Activated CD4-positive, alpha-beta T cell treated with anti-CD3 and anti-CD28 coated beads, Interleukin-2, amount 10 ng/mL, durations not matched to agents 24 days and 14 days (primary cell): ENCODE data around the gene INCENP. TPM values are rescaled to one million over a fixed set of nuclear protein-coding genes. Genes with fewer than 3 reads are reported as not detected.

Experiments used
- DNase-seq: peaks from one replicate; pipeline ENCODE4 v3.0.0; 2022
- H3K27ac Mint-ChIP-seq: one replicate; pipeline ENCODE4 v1.8.0; 2022; ENCODE audit warnings: mild to moderate bottlenecking, mixed read lengths
- H3K27me3 Mint-ChIP-seq: one replicate; pipeline ENCODE4 v1.8.0; 2022; ENCODE audit warnings: mixed read lengths
- H3K36me3 Mint-ChIP-seq: one replicate; pipeline ENCODE4 v1.8.0; 2022; ENCODE audit warnings: low read depth, mild to moderate bottlenecking, mixed read lengths
- H3K4me1 Mint-ChIP-seq: one replicate; pipeline ENCODE4 v1.8.0; 2021; ENCODE audit warnings: mixed read lengths
- H3K4me3 Mint-ChIP-seq: one replicate; pipeline ENCODE4 v1.8.0; 2022; ENCODE audit warnings: mild to moderate bottlenecking, moderate library complexity, mixed read lengths
- H3K9me3 Mint-ChIP-seq: one replicate; pipeline ENCODE4 v1.8.0; 2021; ENCODE audit warnings: mixed read lengths
- intact Hi-C: fragments of 100-400 bp; cut with micrococcal nuclease; formaldehyde crosslinking; loops from one replicate; pipeline ENCODE4 v1.15.1; 2023
- total RNA-seq: library from RNA; stranded (reverse); gene quantifications from 2 replicates; pipeline ENCODE4 v1.2.3, GENCODE V29; 2022

Gene INCENP
- total RNA-seq, 1 donor from 2014 or later: 102 TPM

DNA sequence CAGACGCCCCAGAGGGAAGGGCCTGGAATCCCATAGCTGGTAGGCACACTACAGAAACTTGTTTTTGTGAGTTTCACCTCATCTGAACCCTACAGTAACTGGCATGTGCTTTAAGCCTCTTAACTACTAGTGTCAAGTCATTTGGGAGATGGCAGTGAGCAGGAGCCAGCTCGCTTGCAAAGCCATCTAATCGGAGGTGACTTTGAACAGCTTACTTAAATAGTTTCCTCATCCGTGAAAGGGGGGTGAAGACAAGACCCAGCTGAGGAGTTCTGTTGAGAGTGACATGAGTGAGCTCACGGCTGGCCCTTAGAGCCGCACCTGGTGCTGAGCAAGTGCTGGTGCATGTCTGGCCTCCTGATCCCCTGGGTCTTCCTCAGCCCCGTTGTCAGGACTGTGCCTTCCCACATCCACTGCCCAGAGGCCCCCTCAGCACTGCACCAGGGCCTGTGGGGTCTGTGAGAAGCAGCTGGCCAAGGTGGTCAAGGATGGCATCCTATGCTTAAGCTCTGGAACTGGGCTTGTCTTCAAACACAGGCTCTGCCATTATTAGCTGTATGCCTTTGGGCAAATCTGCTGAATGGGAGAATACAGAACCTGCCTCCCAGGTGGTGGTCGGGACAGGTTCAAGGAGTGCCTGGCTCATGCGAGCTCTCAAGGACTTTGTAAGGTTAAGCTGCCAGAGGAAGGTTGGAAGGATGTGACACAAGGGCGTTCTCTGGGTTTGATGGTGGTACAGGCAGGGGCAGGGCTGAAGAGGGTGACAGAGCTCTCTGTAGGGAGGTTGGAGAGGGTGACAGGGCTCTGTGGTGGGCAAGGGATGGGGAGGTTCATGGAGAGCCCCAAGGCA lies 27.3 kb downstream of the INCENP start:
- H3K4me3 Mint-ChIP-seq: no peak overlapping the region
- no peaks in the 10 kb centered on the region for H3K9me3 Mint-ChIP-seq
- intact Hi-C loops: no loop called here
- no peak for DNase-seq
- no peak overlapping the region for H3K27ac Mint-ChIP-seq
- H3K27me3 Mint-ChIP-seq: no peaks in the 10 kb centered on the region
- peaks cover 48% of the 10 kb centered on the region for H3K36me3 Mint-ChIP-seq
- no peaks in the 10 kb centered on the region for H3K4me1 Mint-ChIP-seq

DNA sequence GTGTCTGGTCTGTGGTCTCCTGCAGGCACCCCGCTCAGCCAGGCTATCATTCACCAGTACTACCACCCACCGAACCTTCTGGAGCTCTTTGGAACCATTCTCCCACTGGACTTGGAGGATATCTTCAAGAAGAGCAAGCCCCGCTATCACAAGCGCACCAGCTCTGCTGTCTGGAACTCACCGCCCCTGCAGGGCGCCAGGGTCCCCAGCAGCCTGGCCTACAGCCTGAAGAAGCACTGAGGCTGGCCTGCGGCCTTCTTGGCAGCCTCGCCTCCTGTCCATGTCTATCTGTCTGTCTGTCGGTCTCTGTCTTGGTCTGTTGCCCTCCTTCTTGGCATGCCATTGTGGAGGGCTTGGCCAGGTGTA lies 27.9 kb downstream of the INCENP start:
- Mint-ChIP-seq H3K27me3 (no peaks in the 10 kb centered on the region), H3K9me3 (no peaks in the 10 kb centered on the region), H3K27ac (no peak overlapping the region), H3K4me1 (no peaks in the 10 kb centered on the region), H3K36me3 (peaks cover 43% of the 10 kb centered on the region), H3K4me3 (no peak overlapping the region)
- no peak for DNase-seq
- intact Hi-C loops: no loop called here

DNA sequence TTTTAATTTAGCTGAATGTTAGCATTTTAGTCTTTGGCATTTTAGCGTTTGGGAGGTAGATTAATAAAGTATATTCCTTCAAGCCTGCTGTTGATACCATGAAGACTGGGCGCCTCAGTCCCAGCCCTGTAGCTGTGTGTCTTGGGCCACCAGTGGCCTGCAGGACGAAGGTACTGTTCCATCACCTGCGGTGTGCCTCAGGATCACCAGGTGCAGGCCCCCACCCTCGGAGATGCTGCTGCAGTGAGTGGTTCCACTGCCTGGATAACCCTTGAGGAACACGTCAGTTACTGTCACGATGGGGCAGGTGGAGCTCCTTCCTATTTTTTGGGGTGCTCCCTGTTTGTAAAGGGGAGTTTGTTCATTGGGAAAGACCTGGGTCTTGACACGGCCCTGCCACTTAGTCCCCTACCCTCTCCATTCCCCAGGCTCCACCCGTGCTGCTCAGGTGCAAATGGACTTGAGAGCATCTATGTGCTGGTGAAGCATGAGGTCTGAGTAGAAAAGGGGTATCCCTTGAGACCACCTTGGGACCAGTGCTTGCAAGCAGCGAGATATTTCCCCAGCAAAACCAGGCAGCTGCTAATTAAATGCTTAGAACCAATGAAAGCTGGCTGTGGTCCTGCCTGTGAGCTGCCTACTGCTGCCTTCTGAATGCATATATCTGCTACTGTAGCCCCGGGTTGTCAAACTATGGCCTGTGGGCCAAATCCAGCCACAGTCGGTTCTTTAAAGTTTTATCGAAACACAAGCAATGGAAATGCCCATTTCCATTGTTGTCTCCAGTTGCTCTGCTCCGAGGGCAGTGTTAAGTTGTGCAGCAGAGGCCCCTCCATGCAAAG lies 28.7 kb downstream of the INCENP start:
- Mint-ChIP-seq H3K36me3 (peaks cover 37% of the 10 kb centered on the region), H3K4me1 (no peaks in the 10 kb centered on the region), H3K4me3 (no peak overlapping the region), H3K27me3 (no peaks in the 10 kb centered on the region), H3K27ac (no peak overlapping the region), H3K9me3 (no peaks in the 10 kb centered on the region)
- DNase-seq: no peak
- intact Hi-C loops: no loop called here

DNA sequence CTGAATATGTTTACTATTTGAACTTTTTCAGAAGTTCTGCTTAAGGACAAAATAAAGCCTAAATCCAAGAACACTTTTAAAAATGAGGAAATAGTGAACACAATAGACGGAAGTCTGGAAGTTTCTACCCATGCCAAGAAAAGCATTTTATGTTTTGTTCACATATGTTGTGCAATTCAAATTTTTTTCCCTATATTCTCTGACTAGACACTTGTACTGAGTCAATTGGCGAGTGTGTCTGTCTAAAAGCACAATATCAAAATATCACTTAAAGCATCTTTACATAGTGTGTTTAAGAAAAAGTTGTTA lies 29.2 kb downstream of the INCENP start:
- H3K4me3 Mint-ChIP-seq: no peak overlapping the region
- H3K36me3 Mint-ChIP-seq: peaks cover 31% of the 10 kb centered on the region
- intact Hi-C loops: no loop called here
- no peaks in the 10 kb centered on the region for H3K4me1 Mint-ChIP-seq
- H3K27me3 Mint-ChIP-seq: no peaks in the 10 kb centered on the region
- H3K27ac Mint-ChIP-seq: no peak overlapping the region
- H3K9me3 Mint-ChIP-seq: no peaks in the 10 kb centered on the region
- DNase-seq: no peak

DNA sequence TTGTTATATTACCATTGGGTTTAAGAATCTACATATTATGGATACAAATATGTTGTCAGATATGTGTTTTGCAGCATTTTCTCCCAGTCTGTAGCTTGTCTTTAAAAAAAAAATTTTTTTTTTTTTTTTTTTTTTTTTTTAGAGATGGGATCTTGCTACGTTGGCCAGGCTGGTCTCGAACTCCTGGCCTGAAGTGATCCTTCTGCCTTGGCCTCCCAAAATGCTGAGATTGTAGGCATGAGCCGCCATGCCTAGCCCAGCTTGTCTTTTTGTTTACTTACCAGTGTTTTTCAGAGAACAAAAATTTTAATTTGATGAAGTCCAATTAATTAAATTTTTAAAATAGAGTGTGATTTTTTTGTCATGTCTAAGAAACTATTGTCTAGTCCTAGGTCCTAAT lies 29.8 kb downstream of the INCENP start:
- intact Hi-C loops: no loop called here
- peaks cover 30% of the 10 kb centered on the region for H3K36me3 Mint-ChIP-seq
- H3K27me3 Mint-ChIP-seq: no peaks in the 10 kb centered on the region
- H3K9me3 Mint-ChIP-seq: no peaks in the 10 kb centered on the region
- no peak overlapping the region for H3K27ac Mint-ChIP-seq
- no peak for DNase-seq
- no peaks in the 10 kb centered on the region for H3K4me1 Mint-ChIP-seq
- no peak overlapping the region for H3K4me3 Mint-ChIP-seq

DNA sequence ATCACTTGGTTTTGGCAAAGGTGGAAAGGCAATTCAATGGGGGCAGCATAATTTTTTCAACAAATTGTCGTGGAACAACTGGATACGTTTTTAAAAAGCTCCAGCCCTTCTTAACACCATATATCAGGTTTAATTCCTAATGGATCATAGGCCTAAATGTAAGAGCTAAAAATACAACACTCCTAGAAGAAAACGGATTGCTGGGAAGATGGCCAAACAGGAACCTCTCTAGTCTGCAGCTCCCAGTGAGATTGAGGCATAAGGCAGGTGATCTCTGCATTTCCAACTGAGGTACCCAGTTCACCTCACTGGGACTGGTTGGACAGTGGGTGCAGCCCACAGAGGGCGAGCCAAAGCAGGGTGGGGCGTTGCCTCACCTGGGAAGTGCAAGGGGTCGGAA lies 33.8 kb downstream of the INCENP start:
- Mint-ChIP-seq H3K4me3 (no peak overlapping the region), H3K9me3 (no peaks in the 10 kb centered on the region), H3K36me3 (peaks cover 12% of the 10 kb centered on the region), H3K27ac (no peak overlapping the region), H3K27me3 (peaks cover 32% of the 10 kb centered on the region), H3K4me1 (no peaks in the 10 kb centered on the region)
- DNase-seq: no peak
- intact Hi-C loops: no loop called here

DNA sequence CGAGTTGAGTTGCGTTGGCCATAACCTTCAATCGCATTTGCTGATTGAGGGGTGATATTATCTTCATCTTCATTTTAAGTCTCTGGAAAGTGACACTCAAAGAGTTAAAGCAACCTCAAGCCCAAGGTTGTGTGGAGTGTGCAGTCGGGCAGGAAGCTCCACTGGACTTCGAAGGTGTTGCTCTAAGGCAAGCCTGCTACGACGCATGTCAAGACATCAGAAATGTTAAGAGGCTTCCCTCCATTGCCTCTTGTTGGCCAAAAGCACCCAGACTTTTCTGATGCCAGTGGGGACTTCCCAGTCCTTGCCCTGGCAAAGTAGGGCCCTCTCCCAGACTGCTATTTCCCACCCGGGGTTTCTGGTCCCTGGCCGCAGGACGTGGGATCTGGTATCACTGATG lies 42.6 kb downstream of the INCENP start:
- Mint-ChIP-seq H3K4me1 (peaks cover 1% of the 10 kb centered on the region), H3K9me3 (no peaks in the 10 kb centered on the region), H3K36me3 (no peaks in the 10 kb centered on the region)

DNA sequence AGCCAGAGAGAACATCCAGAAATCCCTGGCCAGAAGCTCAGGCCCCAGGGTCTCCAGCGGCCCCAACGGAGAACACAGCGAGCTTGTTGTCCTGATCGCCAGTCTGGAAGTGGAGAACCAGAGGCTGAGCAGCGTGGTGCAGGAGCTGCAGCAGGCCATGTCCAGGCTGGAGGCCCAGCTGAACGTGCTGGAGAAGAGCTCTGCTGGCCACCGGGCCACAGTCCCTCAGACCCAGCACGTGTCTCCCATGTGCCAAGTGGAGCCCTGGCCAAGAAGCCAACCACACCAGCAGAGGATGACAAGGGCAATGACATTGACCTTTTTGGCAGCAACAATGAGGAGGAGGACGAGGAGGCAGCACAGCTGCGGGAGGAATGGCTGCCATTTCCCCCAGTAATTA lies 45.6 kb downstream of the INCENP start:
- H3K36me3 Mint-ChIP-seq: no peaks in the 10 kb centered on the region
- H3K4me3 Mint-ChIP-seq: no peak overlapping the region
- DNase-seq: no peak
- peaks cover 36% of the 10 kb centered on the region for H3K27me3 Mint-ChIP-seq
- H3K27ac Mint-ChIP-seq: no peak overlapping the region
- peaks cover 4% of the 10 kb centered on the region for H3K4me1 Mint-ChIP-seq
- no peaks in the 10 kb centered on the region for H3K9me3 Mint-ChIP-seq
- intact Hi-C loops: no loop called here

More for the DNA sequence above, 42.6 kb downstream of the INCENP start:
- peaks cover 34% of the 10 kb centered on the region for H3K27me3 Mint-ChIP-seq
- no peak overlapping the region for H3K4me3 Mint-ChIP-seq
- no peak overlapping the region for H3K27ac Mint-ChIP-seq
- no peak for DNase-seq
- intact Hi-C loops: no loop called here

DNA sequence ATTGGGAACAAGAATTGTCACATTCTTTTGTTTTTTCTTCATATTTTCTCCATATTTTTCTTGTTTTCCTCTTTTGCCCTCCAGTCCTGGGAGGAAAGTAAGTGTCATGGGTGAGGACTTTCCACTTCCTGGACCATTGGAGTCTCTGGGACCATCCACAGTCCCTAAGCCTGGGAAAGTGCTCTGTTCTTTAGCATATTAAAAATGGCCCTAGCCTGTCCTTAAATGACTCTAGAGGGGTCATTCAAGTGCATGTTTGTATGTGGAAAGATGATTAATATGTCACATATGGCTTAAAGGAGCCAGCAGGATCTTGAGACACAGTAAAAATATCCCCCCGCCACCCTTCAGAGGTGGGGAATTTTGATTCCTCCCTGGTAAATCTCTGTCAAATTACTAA lies 46.1 kb downstream of the INCENP start:
- Mint-ChIP-seq H3K9me3 (no peaks in the 10 kb centered on the region), H3K27me3 (peaks cover 36% of the 10 kb centered on the region), H3K4me1 (peaks cover 4% of the 10 kb centered on the region), H3K4me3 (no peak overlapping the region), H3K27ac (no peak overlapping the region), H3K36me3 (no peaks in the 10 kb centered on the region)
- intact Hi-C loops: loop anchor here (2.0 to 5.0 kb wide), 2 partner anchors 39 to 157 kb away; partner anchors contain the start of gene SCGB2A1
- DNase-seq: no peak

DNA sequence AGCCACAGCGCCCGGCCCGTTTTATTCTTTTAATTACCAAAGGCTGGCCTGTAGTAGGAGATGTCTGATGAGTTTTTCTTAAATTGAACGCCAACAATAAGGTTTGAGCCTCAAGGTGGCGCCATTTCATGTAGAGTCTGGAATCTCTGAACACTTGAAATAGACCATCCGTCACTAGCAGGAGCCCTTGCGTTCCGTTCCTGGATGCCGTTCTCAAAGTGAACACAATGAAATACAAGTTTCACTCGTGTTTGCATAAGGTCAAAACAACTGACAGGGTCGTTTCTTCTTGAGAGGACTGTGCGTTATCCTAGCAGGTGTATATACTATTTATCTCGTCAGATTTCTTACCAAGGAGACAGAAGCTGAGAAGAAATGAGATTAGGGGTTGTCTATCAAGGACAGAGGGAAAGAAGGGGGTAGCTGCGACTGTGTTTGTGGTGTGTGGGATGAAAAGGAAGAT lies 47.5 kb downstream of the INCENP start:
- no peaks in the 10 kb centered on the region for H3K9me3 Mint-ChIP-seq
- H3K36me3 Mint-ChIP-seq: no peaks in the 10 kb centered on the region
- no peak overlapping the region for H3K27ac Mint-ChIP-seq
- intact Hi-C loops: loop anchor here (1.0 to 5.0 kb wide), 4 partner anchors 38 to 207 kb away; partner anchors contain the start of gene SCGB2A1
- DNase-seq: peak; percentile 92
- peaks cover 4% of the 10 kb centered on the region for H3K4me1 Mint-ChIP-seq
- H3K27me3 Mint-ChIP-seq: peaks cover 39% of the 10 kb centered on the region
- peak overlapping the region; percentile 48 for H3K4me3 Mint-ChIP-seq

DNA sequence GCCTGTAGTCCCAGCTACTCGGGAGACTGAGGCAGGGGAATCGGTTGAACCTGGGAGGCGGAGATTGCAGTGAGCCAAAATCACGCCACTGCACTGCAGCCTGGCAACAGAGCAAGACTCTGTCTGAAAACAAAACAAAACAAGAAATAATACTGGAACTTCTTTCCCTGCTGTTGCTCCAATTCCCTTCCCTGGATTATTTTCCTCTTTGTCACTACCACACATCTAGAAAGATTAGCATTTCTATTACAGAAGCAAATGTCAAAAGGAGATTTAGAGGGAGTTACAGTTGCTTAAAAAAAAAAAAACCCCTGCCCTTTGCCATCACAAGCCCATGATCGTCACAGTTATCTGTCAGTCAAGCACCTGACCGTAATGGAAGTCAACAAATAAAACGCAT lies 48.5 kb downstream of the INCENP start:
- no peaks in the 10 kb centered on the region for H3K9me3 Mint-ChIP-seq
- peaks cover 43% of the 10 kb centered on the region for H3K27me3 Mint-ChIP-seq
- H3K4me1 Mint-ChIP-seq: peaks cover 4% of the 10 kb centered on the region
- H3K36me3 Mint-ChIP-seq: no peaks in the 10 kb centered on the region
- H3K27ac Mint-ChIP-seq: no peak overlapping the region
- intact Hi-C loops: loop anchor here (5.0 kb wide), 1 partner anchor 155 kb away; no protein-coding TSS in a partner anchor
- no peak for DNase-seq
- no peak overlapping the region for H3K4me3 Mint-ChIP-seq

DNA sequence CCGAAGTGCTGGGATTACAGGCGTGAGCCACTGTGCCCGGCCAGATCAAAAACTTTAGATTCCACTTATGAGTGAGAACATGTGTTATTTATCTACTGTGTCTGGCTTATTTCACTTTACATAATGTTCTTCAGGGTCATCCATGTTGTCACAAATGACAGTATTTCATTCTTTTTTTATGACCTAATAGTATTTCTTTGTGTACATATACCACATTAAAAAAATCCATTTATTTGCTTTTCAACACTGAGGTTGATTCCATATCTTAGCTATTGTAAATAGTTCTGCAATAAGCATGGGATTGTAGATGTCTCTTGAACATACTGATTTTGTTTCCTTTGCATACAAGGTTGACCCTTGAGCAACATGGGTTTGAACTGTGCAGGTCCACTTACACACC lies 53.0 kb downstream of the INCENP start:
- intact Hi-C loops: no loop called here
- Mint-ChIP-seq H3K27me3 (peaks cover 35% of the 10 kb centered on the region), H3K9me3 (no peaks in the 10 kb centered on the region), H3K27ac (no peak overlapping the region), H3K36me3 (no peaks in the 10 kb centered on the region), H3K4me3 (no peak overlapping the region), H3K4me1 (no peaks in the 10 kb centered on the region)
- no peak for DNase-seq

DNA sequence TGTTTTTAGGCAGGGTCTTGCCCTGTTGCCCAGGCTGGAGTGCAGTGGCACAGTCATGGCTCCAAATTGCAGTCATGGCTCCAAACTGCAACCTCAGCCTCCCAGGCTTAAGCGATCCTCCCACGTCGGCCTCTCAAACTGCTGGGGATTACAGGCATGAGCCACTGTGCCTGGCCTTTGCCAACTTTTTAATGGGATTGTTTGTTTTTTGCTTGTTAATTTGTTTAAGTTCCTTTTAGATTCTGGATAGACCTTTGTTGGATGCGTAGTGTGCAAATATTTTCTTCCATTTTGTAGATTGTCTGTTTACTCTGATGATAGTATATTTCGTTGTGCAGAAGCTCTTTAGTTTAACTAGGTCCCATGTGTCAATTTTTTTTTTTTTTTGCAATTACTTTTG lies 56.2 kb downstream of the INCENP start:
- intact Hi-C loops: no loop called here

DNA sequence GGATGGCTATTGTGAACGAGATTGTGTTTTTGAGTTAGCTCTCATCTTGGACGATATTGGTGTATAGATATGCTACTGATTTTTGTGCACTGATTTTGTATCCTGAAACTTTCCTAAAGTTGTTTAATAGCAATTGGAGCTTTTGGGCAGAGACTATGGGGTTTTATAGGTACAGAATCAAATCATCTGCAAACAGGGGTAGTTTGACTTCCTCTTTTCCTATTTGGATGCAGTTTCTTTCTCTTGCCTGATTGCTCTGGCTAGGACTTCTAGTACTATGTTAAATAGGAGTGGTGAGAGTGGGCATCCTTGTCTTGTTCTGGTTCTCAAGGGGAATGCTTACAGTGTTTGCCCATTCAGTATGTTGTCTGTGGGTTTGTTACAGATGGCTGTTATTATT lies 57.3 kb downstream of the INCENP start:
- no peaks in the 10 kb centered on the region for H3K36me3 Mint-ChIP-seq
- intact Hi-C loops: no loop called here

More for the DNA sequence above, 56.2 kb downstream of the INCENP start:
- Mint-ChIP-seq H3K36me3 (no peaks in the 10 kb centered on the region), H3K4me1 (no peaks in the 10 kb centered on the region), H3K27me3 (peaks cover 20% of the 10 kb centered on the region), H3K27ac (no peak overlapping the region), H3K4me3 (no peak overlapping the region), H3K9me3 (no peaks in the 10 kb centered on the region)
- no peak for DNase-seq

More for the DNA sequence above, 57.3 kb downstream of the INCENP start:
- Mint-ChIP-seq H3K27ac (no peak overlapping the region), H3K4me1 (no peaks in the 10 kb centered on the region), H3K27me3 (peaks cover 21% of the 10 kb centered on the region), H3K4me3 (no peak overlapping the region), H3K9me3 (no peaks in the 10 kb centered on the region)
- DNase-seq: no peak
